Measurements from ENCODE around the gene ABI1. TPM values are rescaled to one million over a fixed set of nuclear protein-coding genes. Genes with fewer than 3 reads are reported as not detected.

Gene ABI1
- total and polyA plus RNA-seq, 2 of the 4 experiments (the other 2 are of a cell fraction) = 49.6 to 71.3 TPM

GRCh38 chr10:26770069-26770468 is 90.7 kb downstream of the ABI1 start:
- no peak overlapping the region for H2BK15ac ChIP-seq (ENCODE audit: low read depth, low read length)
- peaks cover 5% of the 10 kb centered on the region; the same call in 1 of the 2 replicates for H3K36me3 ChIP-seq (ENCODE audit: control insufficient read depth, insufficient read depth, low read length)
- BruUV-seq (replicated peaks) = no TSS peak
- WGBS, 2 experiments (ENCODE audit: extremely low coverage in 2 of 2, insufficient read length in 1 of 2) = no CpG with 5 or more reads among the region's 4 CpGs
- no peak overlapping the region for H4K5ac ChIP-seq (ENCODE audit: low read depth, low read length)
- H2BK5ac ChIP-seq (ENCODE audit: low read depth, low read length, poor library complexity, severe bottlenecking) = no peak overlapping the region
- H3K9me1 ChIP-seq (ENCODE audit: insufficient read depth, low read length) = no peaks in the 10 kb centered on the region
- H4K8ac ChIP-seq (ENCODE audit: low read depth in 2 of 2, low read length in 2 of 2) = no peak overlapping the region
- dilution Hi-C loops (cut with HindIII; ENCODE audit: low sequenced_read_pairs, unreplicated experiment) = no loop called here
- H3K18ac ChIP-seq (ENCODE audit: low read depth, low read length) = no peak overlapping the region
- intact Hi-C loops (cut with micrococcal nuclease) = loop anchor here (5.0 kb wide), 1 partner anchor 37 kb away; no protein-coding TSS in a partner anchor
- H4K91ac ChIP-seq (ENCODE audit: insufficient read depth, low read depth, low read length) = no peak overlapping the region
- ChIA-PET CTCF (no interaction called here), POLR2A (ENCODE audit: unreplicated experiment) (no interaction called here)
- no peak overlapping the region for H2AK5ac ChIP-seq (ENCODE audit: low read depth, low read length)
- TF ChIP-seq BHLHE40 (IDR thresholded peaks at IDR 0.05; ENCODE audit: low read depth, low read length) (no peak), RCOR1 (IDR thresholded peaks at IDR 0.05; ENCODE audit: insufficient replicate concordance, low read length) (no peak), NFE2L2 (IDR thresholded peaks at IDR 0.05; ENCODE audit: low read depth, low read length) (no peak), MXI1 (IDR thresholded peaks at IDR 0.05; ENCODE audit: borderline replicate concordance, low read depth, low read length) (no peak)
- H3K23ac ChIP-seq (ENCODE audit: low read depth, low read length) = no peak overlapping the region
- H3K27ac ChIP-seq (ENCODE audit: insufficient read depth, low read length) = no peak overlapping the region
- H3K4me3 ChIP-seq (ENCODE audit: insufficient read depth, low read depth, low read length) = no peak overlapping the region
- no peaks in the 10 kb centered on the region for H3K9me3 ChIP-seq (ENCODE audit: control insufficient read depth, insufficient read depth, low read length)
- no peak overlapping the region for H3K4me2 ChIP-seq (ENCODE audit: low read depth, low read length)
- H2AK9ac ChIP-seq (replicated peaks; ENCODE audit: low read depth, low read length, poor library complexity) = no peak overlapping the region
- in situ Hi-C loops (cut with MboI; ENCODE audit: low sequenced_read_pairs) = no loop called here
- DNase-seq (no peak), ATAC-seq (ENCODE audit: low read depth) (no peak)
- no peaks in the 10 kb centered on the region; the same call in 1 of the 2 replicates for H3K4me1 ChIP-seq (ENCODE audit: control insufficient read depth, insufficient read depth, low read length)
- H3K9ac ChIP-seq (ENCODE audit: low read depth, low read length) = no peak overlapping the region
- H3K56ac ChIP-seq (ENCODE audit: extremely low read depth, insufficient read depth, low read length) = no peak overlapping the region
- no peak overlapping the region for H2AFZ ChIP-seq (replicated peaks; ENCODE audit: low read length, poor library complexity)
- H2BK120ac ChIP-seq (ENCODE audit: low read depth, low read length) = no peak overlapping the region
- H3K14ac ChIP-seq (replicated peaks; ENCODE audit: low read depth, low read length) = no peak overlapping the region
- H3K79me1 ChIP-seq (ENCODE audit: low read depth in 1 of 2, low read length in 2 of 2) = peaks cover 7 to 30% of the 10 kb centered on the region in 2 experiments
- no peak overlapping the region for H2BK20ac ChIP-seq (ENCODE audit: low read depth, low read length)
- H3K27me3 ChIP-seq (ENCODE audit: control insufficient read depth, insufficient read depth, low read length) = no peaks in the 10 kb centered on the region
- H4K20me1 ChIP-seq (ENCODE audit: insufficient read depth, low read length) = no peaks in the 10 kb centered on the region; the same call in none of the 2 replicates
- no peak overlapping the region for H3K4ac ChIP-seq (ENCODE audit: low read depth, low read length)
